ENCODE measurements around the gene COL23A1.

Gene COL23A1

DNA sequence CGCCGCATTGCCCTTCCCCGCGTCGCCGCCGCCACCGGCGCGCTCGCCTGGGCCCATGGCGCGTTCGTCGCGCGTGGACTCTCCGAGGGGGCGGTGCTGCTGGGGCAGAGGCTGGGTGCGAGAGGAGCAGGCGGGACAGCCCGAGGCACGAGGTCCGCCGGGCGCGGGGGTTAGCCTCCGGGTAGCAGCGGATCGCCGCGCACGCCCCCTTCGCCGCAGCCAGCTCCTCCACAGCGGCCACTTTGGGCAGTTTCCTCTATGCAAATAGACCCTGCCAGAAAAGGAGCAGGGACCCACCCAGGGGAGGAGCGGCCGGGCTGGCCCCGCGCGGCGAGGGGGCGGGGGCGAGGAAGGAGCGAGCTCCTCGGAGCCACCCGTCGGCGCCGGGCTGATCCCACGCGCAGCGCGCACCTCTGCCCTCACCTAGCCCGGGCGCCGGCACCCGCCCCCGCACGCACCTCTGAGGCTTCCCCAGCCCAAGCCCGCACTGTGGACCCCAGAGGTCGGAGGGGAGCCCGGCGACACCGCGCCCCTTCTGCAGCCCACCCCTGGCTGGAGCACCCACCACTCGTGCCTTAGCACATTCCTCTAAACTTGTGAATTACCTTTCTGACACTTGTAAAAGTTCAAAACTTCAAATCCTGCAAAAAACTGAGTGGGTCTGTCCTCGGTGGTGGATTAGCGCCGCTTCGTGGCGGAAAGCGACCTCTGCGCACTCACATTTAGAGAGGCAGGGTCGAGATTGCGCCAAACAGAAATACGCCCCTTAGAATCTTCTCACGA, at the start of gene COL23A1:
TSS of gene COL23A1 (minus strand) at position 253 of the 783 bp plus-strand sequence.
- DNase-seq: peak; percentile 39 to 42

DNA sequence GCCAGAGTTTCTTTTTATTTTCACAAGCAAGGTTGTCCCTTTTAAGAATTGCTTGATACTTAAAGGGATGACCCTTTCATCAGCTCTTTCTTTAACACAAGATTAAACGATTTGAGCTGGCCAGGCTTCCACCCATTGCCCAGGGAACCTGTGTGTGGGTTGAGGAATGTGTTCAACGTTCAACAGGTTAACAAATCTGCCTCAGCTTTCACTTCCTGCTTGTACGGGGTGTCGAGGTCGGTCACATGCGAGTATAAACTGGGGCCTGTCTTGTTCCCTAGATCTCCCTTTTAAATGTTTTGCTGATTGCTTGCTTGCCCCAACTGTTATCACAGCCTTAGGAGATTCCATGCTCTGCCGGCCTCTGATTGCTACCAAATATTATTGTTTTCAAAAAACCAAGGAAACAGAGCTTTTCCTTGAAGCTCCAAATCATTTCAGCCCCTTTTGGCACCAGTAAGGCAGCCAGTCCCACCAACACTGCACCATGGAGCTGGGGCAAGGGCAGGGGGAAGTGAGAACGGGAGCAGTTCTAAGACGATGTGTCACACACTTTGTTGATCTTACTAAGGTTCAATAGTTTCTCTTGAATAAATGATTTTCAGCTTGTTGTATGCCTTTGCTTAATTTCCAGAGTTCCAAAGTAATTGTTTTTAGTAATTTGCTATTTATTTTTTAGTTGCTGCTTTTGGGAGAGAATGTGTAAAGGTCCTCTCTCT, 47.3 kb upstream of the COL23A1 start:
- DNase-seq: no peak

DNA sequence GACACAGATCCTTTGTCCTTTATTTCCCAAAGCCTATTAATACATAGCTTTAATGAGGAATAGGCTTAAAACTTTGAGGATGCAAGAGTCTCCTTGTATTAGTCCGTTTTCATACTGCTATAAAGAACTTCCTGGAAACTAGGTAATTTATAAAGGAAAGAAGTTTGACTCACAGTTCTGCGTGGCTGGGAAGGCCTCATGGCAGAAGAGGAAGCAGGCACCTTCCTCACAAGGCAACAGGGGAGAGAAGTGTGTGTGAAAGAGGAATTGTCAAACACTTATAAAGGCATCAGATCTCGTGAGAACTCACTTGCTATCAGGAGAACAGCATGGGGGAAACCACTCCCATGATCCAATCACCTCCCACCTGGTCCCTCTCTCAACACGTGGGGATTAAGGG, 42.1 kb upstream of the COL23A1 start:
- DNase-seq: no peak

GRCh38 chr5:178630951-178631350, 40.8 kb upstream of the COL23A1 start:
- no peak for DNase-seq

DNA sequence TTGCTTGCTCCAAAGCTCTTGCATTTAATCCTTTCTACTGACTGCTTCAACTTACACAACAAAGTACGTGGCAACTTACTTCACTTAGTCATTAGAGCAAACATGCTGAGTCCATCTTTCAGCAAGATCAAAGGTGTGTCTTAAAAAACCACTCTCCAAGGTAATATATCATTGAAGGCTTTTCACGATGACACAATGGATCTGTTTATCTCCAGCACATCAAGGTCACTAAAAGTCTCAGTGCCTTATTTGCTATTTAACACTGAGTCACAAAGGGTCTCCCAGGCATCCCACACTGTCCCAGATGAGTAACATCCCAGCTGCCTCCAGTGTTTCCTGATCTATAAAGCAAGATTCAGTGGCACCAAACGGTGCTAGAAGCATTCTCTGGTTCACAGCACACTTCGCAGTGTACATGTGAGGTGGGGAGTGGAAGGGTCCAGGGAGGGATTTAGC, 40.3 kb upstream of the COL23A1 start:
- DNase-seq: no peak

DNA sequence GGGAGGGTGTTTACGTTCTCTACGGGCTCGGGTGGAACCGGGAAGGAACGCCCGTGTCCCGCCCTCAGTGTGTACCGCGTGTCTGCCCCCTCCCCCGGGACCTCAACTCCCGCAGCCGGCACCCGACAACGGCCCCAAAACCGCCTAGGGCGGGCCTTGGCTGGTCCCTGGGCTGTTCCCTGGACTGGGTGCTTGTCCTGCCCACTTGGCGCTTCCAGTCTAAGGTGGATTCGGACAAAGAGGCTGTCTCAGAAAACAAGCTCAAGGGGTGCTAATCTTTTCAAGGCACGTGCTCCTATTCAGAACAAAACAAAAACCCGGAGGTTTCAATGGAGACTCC, 37.0 kb upstream of the COL23A1 start:
- DNase-seq: no peak

GRCh38 chr5:178626484-178627258, 36.5 kb upstream of the COL23A1 start, which contains the start of gene CLK4:
Gene CLK4 (minus strand): TSS chr5:178627050. CDS start chr5:178623416, 3,634 bp downstream.
- DNase-seq: peak; percentile 96 to 98

GRCh38 chr5:178625679-178626483, 35.7 kb upstream of the COL23A1 start:
- DNase-seq: no peak

DNA sequence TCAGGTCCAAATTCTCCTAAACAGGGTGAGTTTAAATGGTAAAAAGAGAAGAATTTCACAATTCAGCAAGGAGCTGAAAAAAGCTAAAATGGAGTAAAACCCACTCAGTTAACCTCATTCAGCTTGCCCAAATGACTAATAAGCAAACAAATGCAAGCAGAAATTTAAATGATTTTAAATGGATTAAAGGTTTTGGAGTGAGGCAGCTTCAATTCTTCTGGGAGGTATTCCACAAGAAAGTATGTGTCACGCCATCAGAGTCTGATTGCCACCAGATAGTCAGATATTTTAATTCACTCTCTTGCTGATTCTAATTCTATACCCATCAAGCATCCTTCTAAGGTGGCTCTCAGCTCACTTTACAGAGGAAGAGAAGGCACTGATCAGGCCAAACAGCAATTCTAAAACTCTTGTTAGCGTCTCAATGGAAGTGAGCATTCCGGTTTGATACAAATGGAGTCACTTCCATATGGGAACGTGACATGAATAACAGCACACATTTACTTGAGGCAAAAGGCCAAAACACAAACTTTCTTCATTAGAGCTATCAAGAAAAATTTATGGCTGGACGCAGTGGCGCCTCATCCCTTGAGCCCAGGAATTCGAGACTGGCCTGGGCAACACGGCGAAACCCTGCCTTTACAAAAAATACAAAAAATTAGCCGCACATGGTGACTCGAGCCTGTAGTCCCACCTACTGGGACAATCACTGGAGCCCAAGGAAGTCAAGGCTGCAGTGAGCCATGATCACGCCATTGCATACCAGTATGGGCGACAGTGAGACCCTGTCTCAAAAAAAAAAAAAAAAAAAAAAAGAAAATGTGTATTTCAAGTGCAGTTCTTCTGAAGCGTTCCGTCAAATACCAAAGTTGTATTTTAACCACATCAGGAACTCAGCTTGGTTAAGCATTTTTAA, 34.7 kb upstream of the COL23A1 start:
- DNase-seq: no peak

DNA sequence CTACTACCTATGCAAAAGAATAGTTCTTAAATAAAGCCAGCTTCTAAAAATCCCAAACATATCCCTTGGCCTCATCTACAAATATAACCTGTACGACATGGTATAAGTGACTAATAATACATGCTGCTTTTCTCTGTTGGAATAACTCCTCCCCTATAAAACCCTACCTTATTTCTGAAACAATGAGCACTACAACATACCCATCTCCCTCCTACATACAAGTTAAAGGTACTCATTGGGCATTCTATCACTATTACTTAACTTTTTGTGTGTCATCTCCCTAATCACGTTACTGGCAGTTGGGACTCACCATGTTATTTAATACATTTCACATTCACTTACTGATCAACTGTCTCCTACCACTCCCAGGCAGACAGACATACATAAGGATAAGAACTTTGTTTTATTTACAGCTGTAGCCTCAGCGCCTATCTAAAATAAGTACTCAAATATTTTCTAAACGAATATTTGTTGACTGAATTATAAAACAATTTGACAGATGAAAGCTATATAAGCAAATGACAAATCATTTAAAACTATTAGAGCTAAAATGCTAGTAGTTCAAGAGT, 32.6 kb upstream of the COL23A1 start:
- no peak for DNase-seq

DNA sequence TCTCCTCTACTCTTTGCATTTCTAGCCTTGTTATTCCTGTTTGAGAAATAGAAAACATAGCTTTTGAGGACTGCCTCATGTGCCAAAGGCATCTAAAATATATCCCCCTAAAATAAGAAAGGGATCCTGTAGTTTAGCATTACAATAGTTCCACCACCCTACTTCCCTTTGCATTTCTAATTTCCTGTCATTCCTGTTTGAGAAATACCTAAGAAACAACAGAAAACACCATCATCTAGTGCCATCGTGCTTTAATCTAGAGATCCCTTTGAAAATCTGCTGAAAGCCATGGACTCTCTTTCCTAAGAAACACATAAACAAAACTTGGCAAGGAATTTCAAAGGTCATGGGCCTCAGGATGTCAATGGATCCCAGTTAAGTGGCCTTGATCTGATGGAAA, 29.2 kb upstream of the COL23A1 start:
- DNase-seq: no peak

DNA sequence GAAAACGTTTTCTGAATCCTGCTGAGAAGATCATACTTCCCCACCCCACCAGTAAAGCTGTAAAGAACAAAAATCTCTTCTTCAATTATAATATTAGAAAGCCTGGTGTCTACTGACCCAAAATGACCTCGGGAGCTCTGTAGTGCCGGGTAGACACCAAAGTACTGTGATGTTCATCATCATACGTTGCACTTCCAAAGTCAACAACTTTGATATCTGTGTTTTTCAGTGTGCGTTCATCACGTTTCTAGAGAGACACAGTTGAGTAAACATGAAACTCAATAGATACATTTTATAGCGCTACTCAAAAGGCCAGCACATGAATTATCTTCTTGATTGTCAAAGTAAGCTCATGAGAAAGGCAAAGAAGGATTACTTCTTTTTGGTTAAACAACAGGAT, 22.1 kb upstream of the COL23A1 start:
- DNase-seq: no peak

DNA sequence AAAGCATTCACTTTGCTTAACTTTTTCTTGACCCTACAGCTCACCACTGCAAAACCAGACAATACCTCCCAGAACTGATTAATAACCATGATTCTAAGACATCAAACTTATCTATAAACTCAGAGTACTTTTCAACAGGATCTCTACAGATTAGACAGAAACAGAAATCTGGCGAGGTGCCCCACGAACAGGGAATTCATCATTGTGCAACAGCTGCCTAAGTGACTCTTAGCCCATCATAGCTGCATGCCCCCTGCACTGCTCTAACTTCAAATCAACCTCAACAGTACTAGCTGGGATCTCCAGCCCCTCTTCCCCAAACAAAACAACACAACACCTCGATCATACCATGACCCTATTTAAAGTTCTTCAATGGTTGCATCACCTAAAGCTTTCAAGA, 16.1 kb upstream of the COL23A1 start:
- DNase-seq: no peak

GRCh38 chr5:178605788-178606187, 15.6 kb upstream of the COL23A1 start:
- DNase-seq: no peak

DNA sequence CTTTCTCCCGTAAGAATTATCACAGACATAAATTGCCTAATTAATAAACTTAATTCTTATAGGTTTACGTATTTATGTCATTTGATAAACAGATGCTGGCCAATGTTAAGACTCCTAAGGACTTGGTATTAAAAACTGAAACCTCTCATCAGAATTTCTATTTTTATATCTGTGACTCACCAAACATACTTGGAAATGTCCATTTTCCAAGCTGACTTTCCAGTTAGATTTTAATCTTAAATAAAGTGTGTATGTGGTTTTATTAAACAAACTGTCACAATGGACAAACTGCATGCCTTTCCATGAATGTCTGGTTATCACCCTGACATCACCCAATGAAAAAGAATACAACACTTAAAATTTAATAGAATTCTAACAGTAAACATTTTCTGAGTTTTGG, 12.6 kb upstream of the COL23A1 start:
- DNase-seq: no peak

GRCh38 chr5:178595750-178596149, 5.6 kb upstream of the COL23A1 start:
- no peak for DNase-seq

DNA sequence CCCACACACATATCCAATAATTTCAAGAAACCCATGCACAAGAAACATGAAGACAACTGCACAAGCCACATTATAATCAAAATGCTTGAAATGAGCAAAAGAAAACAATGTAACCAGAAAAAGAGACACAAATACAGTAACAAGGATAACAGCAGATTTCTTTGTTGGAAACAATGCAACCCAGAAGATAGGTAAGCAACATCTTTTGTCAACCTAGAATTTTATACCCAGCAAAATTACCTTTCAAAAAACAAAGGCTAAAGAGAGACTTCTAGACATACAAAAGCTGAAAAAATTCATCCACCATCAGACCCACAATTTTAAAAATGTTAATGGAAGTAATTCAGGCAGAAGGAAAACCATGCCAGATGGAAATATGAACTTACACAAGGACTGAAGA, 5.0 kb upstream of the COL23A1 start:
- DNase-seq: no peak

DNA sequence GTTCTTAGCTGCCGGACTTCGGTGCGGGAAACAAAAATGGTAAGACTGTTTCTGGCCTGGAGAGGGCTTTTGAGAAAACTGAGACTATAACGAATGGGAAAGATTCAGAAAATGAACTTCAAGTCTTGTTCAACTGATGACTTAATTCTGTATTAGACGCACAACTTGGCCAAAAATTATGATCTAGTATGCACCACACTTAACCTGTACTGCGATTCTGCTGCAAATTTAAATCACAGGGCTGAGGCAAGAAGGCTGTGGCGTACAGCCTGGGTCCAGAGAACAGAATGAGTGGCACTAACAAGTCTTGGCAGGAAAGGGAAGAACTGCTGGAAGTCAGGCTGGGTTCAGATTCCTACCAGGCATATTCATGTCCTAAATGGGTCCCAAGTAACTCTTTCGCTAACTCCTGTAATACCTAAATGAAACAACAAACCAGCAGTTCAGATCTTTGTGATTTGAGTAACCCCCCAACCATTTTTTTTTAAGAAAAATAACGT, 781 bp upstream of the COL23A1 start:
- no peak for DNase-seq

DNA sequence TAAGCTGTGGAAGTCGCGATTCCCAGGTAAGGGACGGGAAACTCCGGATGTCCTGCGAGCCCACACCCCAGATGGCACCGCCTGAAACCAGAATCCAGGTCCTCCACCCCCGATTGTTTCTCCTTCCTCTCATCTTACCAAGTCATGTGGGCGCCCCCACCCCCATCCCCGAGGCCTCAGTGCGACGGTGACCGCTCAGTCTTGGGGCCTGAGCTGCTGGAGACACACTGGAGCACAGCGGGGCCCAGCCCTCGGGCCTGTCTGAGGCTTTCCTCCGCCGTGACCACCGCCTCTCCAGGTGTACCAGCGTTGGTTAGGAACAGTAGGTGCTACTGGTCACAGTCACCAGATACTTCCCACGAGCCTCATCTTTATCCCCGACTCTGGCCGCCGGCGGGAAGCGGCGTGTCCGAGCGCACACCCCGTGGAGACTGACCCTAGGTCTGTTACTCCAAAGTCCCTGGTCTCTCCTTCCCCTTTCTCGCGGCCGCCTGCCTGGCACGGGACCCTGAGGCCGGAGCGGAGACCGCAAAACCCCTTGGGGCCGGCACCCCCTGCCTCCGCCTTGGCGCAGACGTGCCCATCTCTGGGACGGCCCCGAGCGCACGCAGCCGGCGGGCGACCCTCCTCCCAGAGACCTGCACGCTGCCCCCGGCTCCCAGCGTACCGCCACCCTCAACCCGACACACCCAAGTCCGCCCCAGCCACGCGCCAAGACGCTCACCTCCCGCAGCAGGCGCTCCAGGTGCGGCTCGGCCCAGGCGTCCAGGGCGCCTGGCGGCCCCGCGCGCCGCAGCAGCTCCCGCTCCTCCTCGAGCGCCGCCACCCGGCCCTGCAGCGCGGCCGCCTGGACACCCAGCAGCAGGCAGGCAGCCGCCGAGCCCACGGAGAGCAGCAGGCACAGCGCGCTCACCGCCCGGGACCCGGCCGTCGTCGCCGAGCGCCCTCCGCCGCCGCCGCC, 733 bp downstream of the COL23A1 start:
- DNase-seq: peak in 1 of 2 experiments; percentile 5

- no peak for DNase-seq
Measured at GRCh38 chr5:178588769-178589168, 1.4 kb downstream of the COL23A1 start.
